Activated naive CD8-positive, alpha-beta T cell (primary cell): Measurements from ENCODE around the gene STPG3.

Experiments
- H3K27ac Mint-ChIP-seq: one replicate; pipeline ENCODE4 v1.8.0; 2021; ENCODE audit warnings: mixed read lengths
- H3K27me3 Mint-ChIP-seq: one replicate; pipeline ENCODE4 v1.8.0; 2021; ENCODE audit warnings: mixed read lengths
- H3K36me3 Mint-ChIP-seq: one replicate; pipeline ENCODE4 v1.8.0; 2021; ENCODE audit warnings: mixed read lengths
- H3K4me1 Mint-ChIP-seq: one replicate; pipeline ENCODE4 v1.8.0; 2021; ENCODE audit warnings: low read depth, mixed read lengths
- H3K4me3 Mint-ChIP-seq: one replicate; pipeline ENCODE4 v1.8.0; 2021; ENCODE audit warnings: mild to moderate bottlenecking, mixed read lengths
- H3K9me3 Mint-ChIP-seq: one replicate; pipeline ENCODE4 v1.8.0; 2021; ENCODE audit warnings: low read depth, mixed read lengths

The STPG3 gene

GRCh38 chr9:137251194-137251461 is at the start of gene STPG3:
STPG3 (plus strand) TSS chr9:137251286; CDS start chr9:137251287, 1 bp downstream.
- H3K4me1 Mint-ChIP-seq, result peaks cover 8% of the 10 kb centered on the region
- H3K27me3 Mint-ChIP-seq, result no peaks in the 10 kb centered on the region
- no peaks in the 10 kb centered on the region for H3K36me3 Mint-ChIP-seq
- no peaks in the 10 kb centered on the region for H3K9me3 Mint-ChIP-seq
- H3K27ac Mint-ChIP-seq, result no peak within 1 kb of the TSS
- no peak within 1 kb of the TSS for H3K4me3 Mint-ChIP-seq

GRCh38 chr9:137202966-137203365 is 48.1 kb upstream of the STPG3 start:
- no peaks in the 10 kb centered on the region for H3K27me3 Mint-ChIP-seq
- peak overlapping the region; percentile 40 for H3K4me3 Mint-ChIP-seq
- H3K4me1 Mint-ChIP-seq, result peaks cover 39% of the 10 kb centered on the region

GRCh38 chr9:137204731-137205125 is 46.4 kb upstream of the STPG3 start:
- H3K27ac Mint-ChIP-seq, result peak overlapping the region; percentile 93
- H3K36me3 Mint-ChIP-seq, result peaks cover 3% of the 10 kb centered on the region
- H3K4me3 Mint-ChIP-seq, result peak overlapping the region; percentile 95
- peaks cover 37% of the 10 kb centered on the region for H3K4me1 Mint-ChIP-seq
- no peaks in the 10 kb centered on the region for H3K27me3 Mint-ChIP-seq
- H3K9me3 Mint-ChIP-seq, result no peaks in the 10 kb centered on the region

More at GRCh38 chr9:137202966-137203365, 48.1 kb upstream of the STPG3 start:
- no peaks in the 10 kb centered on the region for H3K9me3 Mint-ChIP-seq
- no peak overlapping the region for H3K27ac Mint-ChIP-seq
- peaks cover 3% of the 10 kb centered on the region for H3K36me3 Mint-ChIP-seq

- peaks cover 3% of the 10 kb centered on the region for H3K36me3 Mint-ChIP-seq
- H3K27ac Mint-ChIP-seq, result peak within 1 kb of the TSS; percentile 93
- H3K27me3 Mint-ChIP-seq, result no peaks in the 10 kb centered on the region
These were observed 45.7 kb upstream of the STPG3 start, which contains the start of the genes NDOR1 and TMEM203 for GRCh38 chr9:137205126-137206069. NDOR1 (plus strand) TSS chr9:137205700; CDS start chr9:137205778, 78 bp downstream. TMEM203 (minus strand) TSS chr9:137205648; CDS start chr9:137205414, 234 bp downstream.

GRCh38 chr9:137206602-137207001 is 44.5 kb upstream of the STPG3 start:
- Mint-ChIP-seq H3K27ac (peak overlapping the region; percentile 85), H3K4me1 (peaks cover 35% of the 10 kb centered on the region), H3K27me3 (no peaks in the 10 kb centered on the region), H3K9me3 (no peaks in the 10 kb centered on the region), H3K36me3 (peaks cover 3% of the 10 kb centered on the region), H3K4me3 (peak overlapping the region; percentile 90)

More at GRCh38 chr9:137205126-137206069, 45.7 kb upstream of the STPG3 start, which contains the start of the genes NDOR1 and TMEM203:
- H3K4me3 Mint-ChIP-seq, result peak within 1 kb of the TSS; percentile 95
- H3K4me1 Mint-ChIP-seq, result peaks cover 37% of the 10 kb centered on the region
- no peaks in the 10 kb centered on the region for H3K9me3 Mint-ChIP-seq

GRCh38 chr9:137211532-137211931 is 39.6 kb upstream of the STPG3 start:
- peaks cover 11% of the 10 kb centered on the region for H3K4me1 Mint-ChIP-seq
- peaks cover 3% of the 10 kb centered on the region for H3K36me3 Mint-ChIP-seq
- H3K27ac Mint-ChIP-seq, result no peak overlapping the region
- no peak overlapping the region for H3K4me3 Mint-ChIP-seq
- no peaks in the 10 kb centered on the region for H3K9me3 Mint-ChIP-seq
- no peaks in the 10 kb centered on the region for H3K27me3 Mint-ChIP-seq

GRCh38 chr9:137212520-137212919 is 38.6 kb upstream of the STPG3 start:
- H3K4me1 Mint-ChIP-seq, result peaks cover 1% of the 10 kb centered on the region
- H3K9me3 Mint-ChIP-seq, result no peaks in the 10 kb centered on the region
- peaks cover 1% of the 10 kb centered on the region for H3K36me3 Mint-ChIP-seq
- no peak overlapping the region for H3K4me3 Mint-ChIP-seq
- no peak overlapping the region for H3K27ac Mint-ChIP-seq
- no peaks in the 10 kb centered on the region for H3K27me3 Mint-ChIP-seq

GRCh38 chr9:137213160-137214060 is 37.7 kb upstream of the STPG3 start:
- H3K27ac Mint-ChIP-seq, result no peak overlapping the region
- H3K4me3 Mint-ChIP-seq, result no peak overlapping the region
- no peaks in the 10 kb centered on the region for H3K27me3 Mint-ChIP-seq
- H3K36me3 Mint-ChIP-seq, result no peaks in the 10 kb centered on the region
- no peaks in the 10 kb centered on the region for H3K9me3 Mint-ChIP-seq
- H3K4me1 Mint-ChIP-seq, result no peaks in the 10 kb centered on the region

- no peak overlapping the region for H3K4me3 Mint-ChIP-seq
- no peak overlapping the region for H3K27ac Mint-ChIP-seq
- no peaks in the 10 kb centered on the region for H3K9me3 Mint-ChIP-seq
- no peaks in the 10 kb centered on the region for H3K36me3 Mint-ChIP-seq
- no peaks in the 10 kb centered on the region for H3K27me3 Mint-ChIP-seq
- no peaks in the 10 kb centered on the region for H3K4me1 Mint-ChIP-seq
These were observed 36.5 kb upstream of the STPG3 start for GRCh38 chr9:137214620-137215019.

- Mint-ChIP-seq H3K27ac (no peak overlapping the region), H3K27me3 (no peaks in the 10 kb centered on the region), H3K4me3 (no peak overlapping the region), H3K4me1 (no peaks in the 10 kb centered on the region), H3K36me3 (no peaks in the 10 kb centered on the region), H3K9me3 (no peaks in the 10 kb centered on the region)
These were observed 35.7 kb upstream of the STPG3 start for GRCh38 chr9:137215196-137215986.

- Mint-ChIP-seq H3K27me3 (no peaks in the 10 kb centered on the region), H3K9me3 (no peaks in the 10 kb centered on the region), H3K36me3 (no peaks in the 10 kb centered on the region), H3K4me1 (no peaks in the 10 kb centered on the region), H3K4me3 (no peak overlapping the region), H3K27ac (no peak overlapping the region)
These were observed 34.7 kb upstream of the STPG3 start for GRCh38 chr9:137216188-137216965.

- H3K4me3 Mint-ChIP-seq, result no peak overlapping the region
- no peaks in the 10 kb centered on the region for H3K36me3 Mint-ChIP-seq
- no peaks in the 10 kb centered on the region for H3K9me3 Mint-ChIP-seq
- no peaks in the 10 kb centered on the region for H3K27me3 Mint-ChIP-seq
- H3K4me1 Mint-ChIP-seq, result no peaks in the 10 kb centered on the region
- H3K27ac Mint-ChIP-seq, result no peak overlapping the region
These were observed 33.5 kb upstream of the STPG3 start for GRCh38 chr9:137217276-137218211.

GRCh38 chr9:137218212-137218753 is 32.8 kb upstream of the STPG3 start:
- no peaks in the 10 kb centered on the region for H3K9me3 Mint-ChIP-seq
- H3K27me3 Mint-ChIP-seq, result no peaks in the 10 kb centered on the region
- H3K4me1 Mint-ChIP-seq, result no peaks in the 10 kb centered on the region
- no peak overlapping the region for H3K27ac Mint-ChIP-seq
- H3K36me3 Mint-ChIP-seq, result no peaks in the 10 kb centered on the region
- H3K4me3 Mint-ChIP-seq, result no peak overlapping the region
